ENCODE data around the gene FBXO8. TPM values are rescaled to one million over a fixed set of nuclear protein-coding genes. Genes with fewer than 3 reads are reported as not detected.

Gene FBXO8
- total RNA-seq, 1 experiment from 2014 or later, result 5.8 TPM

- Histone ChIP-seq H3K9me3 (ENCODE audit: control insufficient read depth, insufficient read depth, low read depth, low read length) (peaks cover 14% of the 10 kb centered on the region; the same call in 1 of the 2 replicates), H3K27me3 (ENCODE audit: control insufficient read depth, insufficient read depth, low read length) (no peaks in the 10 kb centered on the region), H3K36me3 (ENCODE audit: control insufficient read depth, insufficient read depth, low read length) (no peaks in the 10 kb centered on the region), H3K27ac (ENCODE audit: low read length) (no peak overlapping the region), H3K4me3 (ENCODE audit: low read depth in 2 of 2, low read length in 2 of 2) (no peak overlapping the region), H3K4me1 (ENCODE audit: control insufficient read depth, insufficient read depth, low read length) (no peaks in the 10 kb centered on the region)
- in situ Hi-C loops (cut with HindIII; ENCODE audit: low pct_unique_long_range_greater_than_20kb, low sequenced_read_pairs), result no loop called here
- ATAC-seq (no peak), DNase-seq (ENCODE audit: low read depth, low spot score) (no peak)
- CTCF ChIA-PET, result no interaction called here
- TF ChIP-seq TCF7L2 (IDR thresholded peaks at IDR 0.05; ENCODE audit: low read depth, low read length) (no peak), SIN3A (IDR thresholded peaks at IDR 0.05; ENCODE audit: borderline replicate concordance, insufficient read depth, low read depth, low read length) (no peak), POLR2AphosphoS5 (IDR thresholded peaks at IDR 0.05; ENCODE audit: low read depth, low read length) (no peak), REST (IDR thresholded peaks at IDR 0.05; ENCODE audit: insufficient read depth in 1 of 2, low read depth in 2 of 2, low read length in 1 of 2) (no peak), CTCF (IDR thresholded peaks at IDR 0.05) (no peak)
- BruUV-seq (replicated peaks), result no TSS peak
- POLR2A ChIA-PET, result no interaction called here
- intact Hi-C loops (cut with micrococcal nuclease; ENCODE audit: unreplicated experiment), result no loop called here
These were observed 9.0 kb upstream of the FBXO8 start for GRCh38 chr4:174292473-174292872.

- peaks cover 6% of the 10 kb centered on the region for H3K36me3 ChIP-seq (ENCODE audit: control insufficient read depth, insufficient read depth, low read length)
- TF ChIP-seq SIN3A (IDR thresholded peaks at IDR 0.05; ENCODE audit: borderline replicate concordance, insufficient read depth, low read depth, low read length), result no peak
- TF ChIP-seq REST (IDR thresholded peaks at IDR 0.05; ENCODE audit: insufficient read depth in 1 of 2, low read depth in 2 of 2, low read length in 1 of 2), result no peak
- TF ChIP-seq TCF7L2 (IDR thresholded peaks at IDR 0.05; ENCODE audit: low read depth, low read length), result no peak
- no peaks in the 10 kb centered on the region for H3K27me3 ChIP-seq (ENCODE audit: control insufficient read depth, insufficient read depth, low read length)
- ChIA-PET POLR2A (no interaction called here), CTCF (no interaction called here)
- in situ Hi-C loops (cut with HindIII; ENCODE audit: low pct_unique_long_range_greater_than_20kb, low sequenced_read_pairs) (no loop called here), intact Hi-C loops (cut with micrococcal nuclease; ENCODE audit: unreplicated experiment) (no loop called here)
- 0 out of 2 replicates have a peak, but pooled peaks cover under 1% of the 10 kb centered on the region for H3K9me3 ChIP-seq (ENCODE audit: control insufficient read depth, insufficient read depth, low read depth, low read length)
- no peak overlapping the region for H3K4me3 ChIP-seq (ENCODE audit: low read depth in 2 of 2, low read length in 2 of 2)
- no peak overlapping the region for H3K27ac ChIP-seq (ENCODE audit: low read length)
- BruUV-seq (replicated peaks), result no TSS peak
- H3K4me1 ChIP-seq (ENCODE audit: control insufficient read depth, insufficient read depth, low read length), result peaks cover 5% of the 10 kb centered on the region; the same call in 1 of the 2 replicates
- ATAC-seq, result no peak
- no peak for DNase-seq (ENCODE audit: low read depth, low spot score)
These were observed 3.4 kb upstream of the FBXO8 start for GRCh38 chr4:174286870-174287269.
